Stomach smooth muscle (tissue), 2 donors: ENCODE data around the gene PEAR1.

Source experiments
- H3K27ac ChIP-seq: one replicate; pipeline ENCODE4 v1.7.0; 2013; ENCODE audit warnings: mild to moderate bottlenecking, low read length, inconsistent platforms
- H3K27me3 ChIP-seq, 2 donors: one replicate each; pipeline ENCODE4 v1.7.0; 2013; ENCODE audit warnings: low read length in 2 of 2; ENCODE audit not compliant: insufficient read depth in 2 of 2, control insufficient read depth in 1 of 2
- H3K36me3 ChIP-seq, 2 donors: one replicate each; pipeline ENCODE4 v1.7.0; 2013; ENCODE audit warnings: low read length in 2 of 2; ENCODE audit not compliant: control insufficient read depth in 2 of 2, insufficient read depth in 2 of 2
- H3K4me1 ChIP-seq: one replicate; pipeline ENCODE4 v1.7.0; 2013; ENCODE audit warnings: low read length; ENCODE audit not compliant: control insufficient read depth, insufficient read depth
- H3K4me3 ChIP-seq, 2 donors: one replicate each; pipeline ENCODE4 v1.7.0; 2013; ENCODE audit warnings: low read length in 2 of 2
- H3K9ac ChIP-seq, 2 donors: one replicate each; pipeline ENCODE4 v1.7.0; 2013; ENCODE audit warnings: low read length in 2 of 2, mild to moderate bottlenecking in 1 of 2
- H3K9me3 ChIP-seq, 2 donors: one replicate each; pipeline ENCODE4 v1.7.0; 2013; ENCODE audit warnings: low read length in 2 of 2; ENCODE audit not compliant: control insufficient read depth in 2 of 2
- donor health status: healthy.
- donor health status: Pancreatic carcinoma.

PEAR1 gene

GRCh38 chr1:156882543-156882942, 11.0 kb upstream of the PEAR1 start:
- H3K36me3 ChIP-seq = no peaks in the 10 kb centered on the region
- H3K27me3 ChIP-seq = peaks cover 21 to 27% of the 10 kb centered on the region in 2 donors

GRCh38 chr1:156883919-156884318, 9.6 kb upstream of the PEAR1 start:
- no peaks in the 10 kb centered on the region for H3K4me1 ChIP-seq
- H3K9ac ChIP-seq = no peak overlapping the region
- peaks cover 19 to 31% of the 10 kb centered on the region in 2 donors for H3K27me3 ChIP-seq
- no peak overlapping the region for H3K4me3 ChIP-seq
- H3K9me3 ChIP-seq = no peaks in the 10 kb centered on the region
- H3K27ac ChIP-seq = no peak overlapping the region
- H3K36me3 ChIP-seq = no peaks in the 10 kb centered on the region

More at GRCh38 chr1:156882543-156882942, 11.0 kb upstream of the PEAR1 start:
- Histone ChIP-seq H3K9ac (no peak overlapping the region), H3K4me3 (no peak overlapping the region), H3K27ac (no peak overlapping the region), H3K4me1 (no peaks in the 10 kb centered on the region), H3K9me3 (no peaks in the 10 kb centered on the region)

- no peak overlapping the region for H3K4me3 ChIP-seq
- H3K27ac ChIP-seq = no peak overlapping the region
- no peaks in the 10 kb centered on the region for H3K9me3 ChIP-seq
- H3K9ac ChIP-seq = no peak overlapping the region
- H3K27me3 ChIP-seq = peaks cover 19 to 31% of the 10 kb centered on the region in 2 donors
- H3K36me3 ChIP-seq = no peaks in the 10 kb centered on the region
- H3K4me1 ChIP-seq = no peaks in the 10 kb centered on the region
Measured at GRCh38 chr1:156884560-156885184, 8.8 kb upstream of the PEAR1 start.

GRCh38 chr1:156885314-156885713, 8.2 kb upstream of the PEAR1 start:
- Histone ChIP-seq H3K9ac (no peak overlapping the region), H3K27me3 (peaks cover 19 to 31% of the 10 kb centered on the region in 2 donors), H3K27ac (no peak overlapping the region), H3K36me3 (no peaks in the 10 kb centered on the region), H3K4me3 (no peak overlapping the region), H3K9me3 (no peaks in the 10 kb centered on the region), H3K4me1 (no peaks in the 10 kb centered on the region)

DNA sequence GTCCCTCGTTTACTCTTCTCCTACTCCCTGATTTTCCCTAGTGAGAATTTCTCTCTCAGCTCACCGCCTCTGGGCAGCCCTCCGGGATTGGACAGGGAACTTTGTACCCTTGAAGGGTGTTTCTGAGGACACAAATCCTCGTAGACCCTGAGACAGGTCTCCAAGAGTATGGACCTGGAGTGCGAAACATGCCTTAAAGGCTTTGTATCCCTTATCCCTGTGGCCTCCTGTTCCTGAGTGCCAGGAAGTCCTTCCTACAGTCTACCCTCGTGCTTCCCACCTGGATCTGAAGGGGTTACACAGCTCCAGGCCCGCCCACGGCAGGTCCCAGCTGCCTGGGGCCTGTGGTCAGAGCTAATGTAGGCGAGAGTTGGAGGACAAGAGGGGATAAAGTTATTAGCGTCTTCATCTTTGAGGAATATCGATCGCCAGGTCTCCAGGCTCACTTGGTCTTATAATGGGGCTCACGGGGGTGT, 7.6 kb upstream of the PEAR1 start:
- no peak overlapping the region for H3K9ac ChIP-seq
- no peaks in the 10 kb centered on the region for H3K36me3 ChIP-seq
- H3K9me3 ChIP-seq = no peaks in the 10 kb centered on the region
- H3K27me3 ChIP-seq = peaks cover 19 to 31% of the 10 kb centered on the region in 2 donors
- H3K27ac ChIP-seq = no peak overlapping the region
- H3K4me1 ChIP-seq = no peaks in the 10 kb centered on the region
- H3K4me3 ChIP-seq = no peak overlapping the region

DNA sequence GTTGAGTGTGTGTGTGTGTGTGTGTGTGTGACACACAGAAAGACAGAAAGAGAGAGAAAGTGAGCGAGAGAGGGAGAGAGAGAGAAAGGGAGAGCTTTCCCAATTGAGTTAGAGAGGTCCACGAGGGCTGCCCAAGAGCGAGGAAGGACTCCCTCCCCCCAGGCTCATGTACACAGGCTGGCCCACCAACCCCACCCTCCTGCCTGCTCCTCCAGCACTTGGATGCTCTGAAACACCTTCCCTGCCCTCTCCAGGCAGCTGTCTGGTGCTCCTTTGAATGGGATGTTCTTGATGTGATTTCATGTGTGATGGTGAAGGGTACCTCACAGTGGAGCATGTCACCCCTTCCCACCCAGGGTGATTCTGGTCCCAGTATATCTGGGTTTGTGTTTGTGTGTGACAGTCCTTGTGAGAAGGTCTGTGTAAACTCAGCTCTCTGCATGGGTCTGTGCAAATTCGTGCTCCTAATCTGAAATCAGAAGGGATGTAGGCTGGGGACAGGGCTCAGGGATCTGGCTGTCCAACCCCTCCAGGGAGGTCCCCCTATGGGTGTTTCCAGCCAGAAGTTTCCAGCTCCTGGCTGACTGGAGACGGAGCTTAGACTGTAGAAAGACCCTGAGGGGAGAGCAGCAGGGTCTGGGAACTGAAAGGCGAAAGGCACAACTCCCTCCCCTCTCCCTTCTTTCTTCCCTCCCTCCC, 6.8 kb upstream of the PEAR1 start:
- Histone ChIP-seq H3K9me3 (no peaks in the 10 kb centered on the region), H3K27me3 (peaks cover 14 to 29% of the 10 kb centered on the region in 2 donors), H3K4me1 (no peaks in the 10 kb centered on the region), H3K9ac (no peak overlapping the region), H3K36me3 (no peaks in the 10 kb centered on the region), H3K27ac (no peak overlapping the region), H3K4me3 (no peak overlapping the region)

- Histone ChIP-seq H3K27ac (no peak overlapping the region), H3K4me3 (no peak overlapping the region), H3K4me1 (peaks cover 3% of the 10 kb centered on the region), H3K36me3 (no peaks in the 10 kb centered on the region), H3K9me3 (no peaks in the 10 kb centered on the region), H3K27me3 (peaks cover 13 to 25% of the 10 kb centered on the region in 2 donors), H3K9ac (no peak overlapping the region)
Measured at GRCh38 chr1:156887317-156887716, 6.2 kb upstream of the PEAR1 start.

DNA sequence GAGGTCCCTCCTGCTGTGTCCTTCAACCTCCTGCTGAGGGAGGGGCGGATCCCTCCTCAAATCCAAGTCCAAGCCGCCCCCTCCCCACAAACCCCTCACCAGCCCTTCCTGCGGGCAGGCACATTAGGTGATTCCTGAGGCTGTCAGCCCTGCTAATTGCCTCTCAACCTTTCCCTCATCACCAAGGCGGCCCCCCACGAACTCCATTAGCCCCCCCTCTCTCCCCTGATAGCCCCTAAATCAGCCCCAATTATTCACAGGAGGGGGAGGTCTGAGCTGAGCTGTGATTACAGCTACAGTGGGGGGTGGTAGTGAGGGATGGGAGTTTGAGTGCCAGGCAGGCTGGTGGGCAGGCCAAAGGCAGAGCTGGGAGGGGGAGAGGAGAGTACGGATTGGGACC, 5.8 kb upstream of the PEAR1 start:
- no peak overlapping the region for H3K4me3 ChIP-seq
- H3K27ac ChIP-seq = no peak overlapping the region
- H3K4me1 ChIP-seq = peaks cover 6% of the 10 kb centered on the region
- H3K9ac ChIP-seq = no peak overlapping the region
- no peaks in the 10 kb centered on the region for H3K36me3 ChIP-seq
- H3K27me3 ChIP-seq = peaks cover 10 to 21% of the 10 kb centered on the region in 2 donors
- H3K9me3 ChIP-seq = no peaks in the 10 kb centered on the region

GRCh38 chr1:156889802-156890580, 3.5 kb upstream of the PEAR1 start:
- no peaks in the 10 kb centered on the region for H3K36me3 ChIP-seq
- H3K27me3 ChIP-seq = peaks cover 25 to 30% of the 10 kb centered on the region in 2 donors
- no peak overlapping the region for H3K4me3 ChIP-seq
- H3K9me3 ChIP-seq = no peaks in the 10 kb centered on the region
- H3K4me1 ChIP-seq = peaks cover 16% of the 10 kb centered on the region
- no peak overlapping the region for H3K9ac ChIP-seq
- H3K27ac ChIP-seq = no peak overlapping the region

- Histone ChIP-seq H3K9me3 (no peaks in the 10 kb centered on the region), H3K4me1 (peaks cover 28% of the 10 kb centered on the region), H3K36me3 (no peaks in the 10 kb centered on the region), H3K27me3 (peaks cover 26 to 34% of the 10 kb centered on the region in 2 donors), H3K4me3 (peak overlapping the region; percentile 25 to 60), H3K9ac (peak overlapping the region; percentile 33 to 47), H3K27ac (no peak overlapping the region)
Measured at GRCh38 chr1:156892190-156893047, 1.1 kb upstream of the PEAR1 start.
